OCI-LY1 (cell line): Measurements from ENCODE around the gene NCOR2.

ENCODE experiments used
- EZH2 ChIP-seq: fragments of 200-600 bp; sonication (generic), shearing (Covaris generic); IDR thresholded peaks from 2 replicates; pipeline ENCODE4 v1.8.0; 2017; ENCODE audit warnings: borderline replicate concordance, mixed run types, mild to moderate bottlenecking, antibody characterized with exemption, low read length, moderate library complexity, mixed read lengths
- TF ChIP-seq, protein P1 (sequence below): fragments of 200-600 bp; sonication (generic), shearing (Covaris generic); IDR thresholded peaks from 2 replicates; pipeline ENCODE4 v1.5.1; 2017; ENCODE audit warnings: mild to moderate bottlenecking, antibody characterized with exemption, low read length, moderate library complexity, mixed read lengths

DNA sequence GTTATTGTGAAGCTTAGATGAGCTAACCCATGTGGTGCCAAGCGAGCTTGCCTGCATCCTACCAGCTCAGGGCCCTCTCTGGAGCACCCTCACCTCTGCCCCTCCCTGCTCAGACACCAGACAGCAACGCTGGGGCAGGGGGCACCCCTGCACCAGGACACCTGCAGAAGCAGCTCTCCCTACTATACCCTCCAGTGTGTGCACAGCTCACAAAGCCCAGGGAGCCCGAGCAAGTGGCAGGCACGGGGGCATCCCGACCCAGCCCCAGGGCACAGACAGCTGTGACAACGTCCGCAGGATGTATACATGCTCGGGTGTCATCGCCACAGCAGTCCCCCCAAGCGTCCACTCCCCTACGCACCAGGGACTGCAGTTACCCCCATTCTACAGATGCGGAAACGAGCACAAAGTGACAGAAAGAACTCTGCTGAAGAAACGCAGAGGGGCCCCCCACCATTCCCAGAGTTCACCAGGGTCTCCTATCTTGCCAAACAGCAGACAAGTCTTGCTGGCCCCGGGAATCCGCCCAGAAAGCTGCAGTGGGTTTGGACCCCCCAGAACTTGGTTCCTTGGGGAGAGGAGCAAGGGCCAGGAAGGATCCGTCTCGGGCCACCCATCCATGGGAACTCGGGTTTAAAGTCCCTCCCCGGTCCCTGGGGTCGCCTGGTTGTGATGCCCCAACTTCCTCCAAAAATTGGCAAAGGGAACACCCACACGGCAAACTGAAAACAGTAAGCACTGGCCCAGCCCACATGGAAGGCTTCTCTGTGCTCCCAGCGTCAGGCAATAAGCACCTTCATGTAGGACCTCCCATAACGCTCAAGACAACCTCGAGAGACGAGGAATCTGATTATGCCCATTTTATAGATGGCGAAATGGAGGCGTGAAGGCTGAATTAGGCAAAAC is 12.0 kb downstream of the NCOR2 start:
- TF ChIP-seq, protein P1, sequence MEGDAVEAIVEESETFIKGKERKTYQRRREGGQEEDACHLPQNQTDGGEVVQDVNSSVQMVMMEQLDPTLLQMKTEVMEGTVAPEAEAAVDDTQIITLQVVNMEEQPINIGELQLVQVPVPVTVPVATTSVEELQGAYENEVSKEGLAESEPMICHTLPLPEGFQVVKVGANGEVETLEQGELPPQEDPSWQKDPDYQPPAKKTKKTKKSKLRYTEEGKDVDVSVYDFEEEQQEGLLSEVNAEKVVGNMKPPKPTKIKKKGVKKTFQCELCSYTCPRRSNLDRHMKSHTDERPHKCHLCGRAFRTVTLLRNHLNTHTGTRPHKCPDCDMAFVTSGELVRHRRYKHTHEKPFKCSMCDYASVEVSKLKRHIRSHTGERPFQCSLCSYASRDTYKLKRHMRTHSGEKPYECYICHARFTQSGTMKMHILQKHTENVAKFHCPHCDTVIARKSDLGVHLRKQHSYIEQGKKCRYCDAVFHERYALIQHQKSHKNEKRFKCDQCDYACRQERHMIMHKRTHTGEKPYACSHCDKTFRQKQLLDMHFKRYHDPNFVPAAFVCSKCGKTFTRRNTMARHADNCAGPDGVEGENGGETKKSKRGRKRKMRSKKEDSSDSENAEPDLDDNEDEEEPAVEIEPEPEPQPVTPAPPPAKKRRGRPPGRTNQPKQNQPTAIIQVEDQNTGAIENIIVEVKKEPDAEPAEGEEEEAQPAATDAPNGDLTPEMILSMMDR: no peak
- no peak for TF ChIP-seq EZH2
